Measurements from ENCODE around the gene UBE2N. TPM values are rescaled to one million over a fixed set of nuclear protein-coding genes. Genes with fewer than 3 reads are reported as not detected.
A peak's percentile ranks its signal among the peaks of the same experiment; 100 is the strongest.
"Not testable (repeated sequence)": the region's sequence is repeated elsewhere in the genome, so short reads cannot be mapped to it uniquely, and the experiment has no call there.

The UBE2N gene
- total RNA-seq, 1 experiment from 2014 or later: 124 TPM

DNA sequence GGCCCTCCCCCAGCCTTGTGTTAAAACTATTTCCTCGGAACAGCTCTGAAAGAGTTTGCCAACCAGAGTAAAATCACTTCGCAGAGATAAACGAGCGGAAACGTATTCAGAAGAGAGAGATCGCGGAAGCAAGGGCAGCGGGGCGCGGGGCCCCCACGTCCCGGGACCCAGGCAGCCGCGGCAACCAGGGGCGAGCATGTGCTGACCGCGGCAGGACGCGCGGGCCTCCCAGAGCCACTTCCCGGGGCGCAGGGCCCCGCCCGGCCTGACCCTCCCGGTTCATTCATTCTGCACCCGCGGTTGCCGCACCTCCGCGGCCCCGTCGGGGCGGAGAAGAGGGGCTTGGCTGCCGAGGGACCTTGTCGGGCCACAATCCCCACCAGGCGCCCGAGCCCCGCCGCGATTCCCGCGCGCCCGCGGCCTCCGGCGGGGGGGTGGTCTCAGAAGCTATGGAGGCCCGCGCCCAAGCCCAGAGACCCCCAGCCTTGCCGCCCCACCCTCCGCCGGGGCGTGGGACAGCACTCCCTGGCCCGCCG, 598 bp downstream of the UBE2N start:
- peak; percentile 76 for DNase-seq
- Histone ChIP-seq H3K4me1 (ENCODE audit: low read length) (peaks cover 58% of the 10 kb centered on the region), H3K9me2 (replicated peaks; ENCODE audit: insufficient read depth, low read length) (no peaks in the 10 kb centered on the region), H4K20me1 (ENCODE audit: insufficient read depth, low read depth, low read length) (peaks cover 47% of the 10 kb centered on the region), H3K9ac (ENCODE audit: low read length) (peak overlapping the region; percentile 92), H3K79me2 (ENCODE audit: low read length) (peaks cover 53% of the 10 kb centered on the region), H3K4me2 (ENCODE audit: low read depth, low read length, poor library complexity, severe bottlenecking) (peak overlapping the region; percentile 84), H3K36me3 (ENCODE audit: insufficient read depth, low read length) (no peaks in the 10 kb centered on the region), H3K27me3 (ENCODE audit: low read length) (no peaks in the 10 kb centered on the region; the same call in 1 of the 2 replicates), H3K9me3 (ENCODE audit: low read length) (no peaks in the 10 kb centered on the region), H3K27ac (ENCODE audit: low read length) (no peak overlapping the region; the same call in 1 of the 2 replicates), H3K4me3 (ENCODE audit: low read length) (peak overlapping the region; percentile 74), H2AFZ (ENCODE audit: low read length) (peak overlapping the region; percentile 78; the same call in 1 of the 2 replicates)

DNA sequence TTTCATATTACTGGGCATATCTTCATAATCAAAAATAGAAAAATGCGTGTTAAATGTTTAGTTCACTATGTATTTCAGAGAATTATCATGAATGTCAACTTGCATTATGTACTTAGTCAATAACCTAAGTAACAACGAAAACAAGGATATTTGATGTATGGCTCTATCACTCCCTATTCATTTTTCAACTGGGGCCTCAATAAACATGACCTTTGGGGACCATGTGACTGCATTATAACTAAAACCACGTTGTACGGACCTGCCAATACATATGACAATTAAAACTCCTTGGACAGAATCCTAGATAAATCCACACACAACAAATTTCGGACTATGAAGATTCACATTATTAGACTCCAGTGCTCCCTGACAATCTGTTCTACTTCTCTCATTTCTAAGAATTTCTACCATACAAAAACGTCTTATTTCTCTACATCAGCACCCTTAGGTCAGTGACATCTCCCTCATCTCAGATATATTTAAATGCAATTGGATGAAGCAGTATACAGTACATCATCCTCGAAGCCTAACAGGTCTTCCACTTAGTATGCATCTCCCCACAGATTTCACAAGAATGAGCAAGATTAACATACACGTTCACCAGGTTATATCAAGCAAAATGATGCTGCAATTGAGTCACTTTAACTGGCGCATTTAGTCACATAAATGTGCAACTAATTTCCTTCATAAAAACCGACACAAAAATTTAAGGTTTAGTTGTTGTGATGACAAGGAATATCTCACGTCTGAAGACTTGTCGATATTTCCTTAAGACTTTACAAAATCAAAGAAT, 1.5 kb downstream of the UBE2N start:
- no peak for DNase-seq
- Histone ChIP-seq H4K20me1 (ENCODE audit: insufficient read depth, low read depth, low read length) (peaks cover 56% of the 10 kb centered on the region), H3K9me2 (replicated peaks; ENCODE audit: insufficient read depth, low read length) (no peaks in the 10 kb centered on the region), H3K4me2 (ENCODE audit: low read depth, low read length, poor library complexity, severe bottlenecking) (peak overlapping the region; percentile 84), H3K9ac (ENCODE audit: low read length) (peak overlapping the region; percentile 92), H3K27me3 (ENCODE audit: low read length) (no peaks in the 10 kb centered on the region; the same call in 1 of the 2 replicates), H3K27ac (ENCODE audit: low read length) (no peak overlapping the region), H3K4me1 (ENCODE audit: low read length) (peaks cover 67% of the 10 kb centered on the region), H3K79me2 (ENCODE audit: low read length) (peaks cover 62% of the 10 kb centered on the region), H3K4me3 (ENCODE audit: low read length) (peak overlapping the region; percentile 74), H3K36me3 (ENCODE audit: insufficient read depth, low read length) (no peaks in the 10 kb centered on the region), H3K9me3 (ENCODE audit: low read length) (no peaks in the 10 kb centered on the region), H2AFZ (ENCODE audit: low read length) (no peak overlapping the region)

DNA sequence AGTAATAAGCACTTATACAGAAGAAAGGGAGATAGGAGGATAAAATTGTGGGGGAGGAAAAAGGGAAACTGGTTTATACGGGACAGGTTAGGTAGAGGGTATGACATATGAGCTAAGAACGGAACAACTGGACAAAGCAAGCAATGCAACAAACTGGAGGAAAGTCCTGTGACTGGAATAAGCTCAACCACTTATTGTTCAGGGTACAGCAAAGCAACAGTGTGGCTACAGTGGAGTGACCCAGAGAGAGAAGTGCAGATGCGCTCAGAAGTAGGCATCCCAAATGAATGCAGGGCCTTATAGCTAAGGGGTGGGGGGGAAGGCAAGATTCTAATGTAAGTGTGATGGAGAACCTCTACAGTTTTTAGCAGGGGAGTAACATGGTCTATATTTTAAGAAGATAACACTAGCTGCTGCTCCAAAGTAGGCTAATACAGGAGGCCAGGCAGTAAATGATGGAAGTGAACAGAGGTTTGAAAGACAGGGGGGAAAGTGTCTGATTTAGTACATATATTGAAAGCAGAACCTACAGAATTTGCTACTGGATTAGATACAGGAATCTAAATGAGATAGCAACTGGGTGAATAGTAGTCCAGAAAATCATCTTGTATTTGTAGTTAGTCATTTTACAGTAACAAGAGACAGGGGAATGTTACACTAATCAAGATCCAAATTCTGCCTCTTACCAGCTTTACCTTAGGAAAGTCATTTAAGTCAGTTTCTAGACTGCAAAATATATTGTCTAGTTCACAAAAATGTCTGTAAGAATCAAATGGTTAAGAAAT, 3.3 kb downstream of the UBE2N start:
- Histone ChIP-seq H3K9me2 (replicated peaks; ENCODE audit: insufficient read depth, low read length) (no peaks in the 10 kb centered on the region), H2AFZ (ENCODE audit: low read length) (no peak overlapping the region), H3K36me3 (ENCODE audit: insufficient read depth, low read length) (no peaks in the 10 kb centered on the region), H3K4me2 (ENCODE audit: low read depth, low read length, poor library complexity, severe bottlenecking) (peak overlapping the region; percentile 48), H3K27ac (ENCODE audit: low read length) (no peak overlapping the region), H3K79me2 (ENCODE audit: low read length) (peaks cover 79% of the 10 kb centered on the region), H3K9me3 (ENCODE audit: low read length) (no peaks in the 10 kb centered on the region), H3K4me3 (ENCODE audit: low read length) (no peak overlapping the region), H3K4me1 (ENCODE audit: low read length) (peaks cover 78% of the 10 kb centered on the region), H4K20me1 (ENCODE audit: insufficient read depth, low read depth, low read length) (peaks cover 73% of the 10 kb centered on the region), H3K27me3 (ENCODE audit: low read length) (no peaks in the 10 kb centered on the region; the same call in 1 of the 2 replicates), H3K9ac (ENCODE audit: low read length) (no peak overlapping the region)
- no peak for DNase-seq

DNA sequence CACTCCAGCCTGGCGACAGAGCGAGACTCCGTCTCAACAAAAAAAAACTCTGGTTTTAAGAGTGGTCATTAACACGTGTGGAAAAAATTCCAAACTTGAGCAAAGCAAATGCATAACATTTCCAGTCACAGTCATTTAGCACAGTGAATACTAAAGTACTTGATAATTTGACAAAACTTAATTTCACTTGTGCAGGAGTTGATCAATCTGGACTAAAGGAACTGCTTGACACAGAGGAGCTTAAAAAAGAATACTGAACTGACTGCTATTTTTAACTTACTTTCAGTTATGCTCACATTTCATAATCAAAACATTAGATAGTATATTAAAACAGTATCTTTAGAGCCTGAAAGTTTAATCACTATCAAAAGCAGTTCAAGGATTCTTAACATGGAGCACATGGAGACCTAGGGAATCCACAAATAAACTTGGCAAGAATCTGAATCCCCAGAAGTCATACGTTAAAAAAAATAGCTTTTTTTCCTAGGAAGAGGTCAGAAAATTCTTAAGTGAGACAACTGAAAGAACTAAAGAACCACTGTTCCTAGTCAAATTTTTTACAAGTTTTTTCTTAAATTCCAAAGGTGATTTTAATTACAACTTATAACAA, 7.4 kb downstream of the UBE2N start:
- Histone ChIP-seq H3K9me2 (replicated peaks; ENCODE audit: insufficient read depth, low read length) (no peaks in the 10 kb centered on the region), H3K36me3 (ENCODE audit: insufficient read depth, low read length) (no peaks in the 10 kb centered on the region), H3K9me3 (ENCODE audit: low read length) (no peaks in the 10 kb centered on the region), H3K27me3 (ENCODE audit: low read length) (no peaks in the 10 kb centered on the region), H3K4me3 (ENCODE audit: low read length) (no peak overlapping the region), H3K79me2 (ENCODE audit: low read length) (peaks cover 91% of the 10 kb centered on the region), H2AFZ (ENCODE audit: low read length) (no peak overlapping the region), H3K4me2 (ENCODE audit: low read depth, low read length, poor library complexity, severe bottlenecking) (no peak overlapping the region), H3K27ac (ENCODE audit: low read length) (no peak overlapping the region), H4K20me1 (ENCODE audit: insufficient read depth, low read depth, low read length) (peaks cover 88% of the 10 kb centered on the region), H3K4me1 (ENCODE audit: low read length) (peaks cover 52% of the 10 kb centered on the region), H3K9ac (ENCODE audit: low read length) (no peak overlapping the region)
- DNase-seq: no peak

DNA sequence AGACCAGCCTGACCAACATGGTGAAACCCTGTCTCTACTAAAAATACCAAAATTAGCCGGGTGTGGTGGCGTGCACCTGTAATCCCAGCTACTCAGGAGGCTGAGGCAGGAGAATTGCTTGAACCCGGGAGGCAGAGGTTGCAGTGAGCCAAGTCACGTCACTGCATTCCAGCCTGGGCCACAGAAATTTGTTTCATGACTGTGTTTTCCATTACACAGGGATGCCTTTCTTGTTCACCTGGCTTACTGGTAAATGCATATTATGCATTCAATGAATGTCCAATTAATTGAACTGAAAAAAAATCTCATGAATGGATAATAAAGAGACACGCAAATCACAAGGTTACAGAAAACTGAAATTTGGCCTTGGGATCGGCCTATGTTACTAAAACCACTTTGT, 9.7 kb downstream of the UBE2N start:
- peaks cover 89% of the 10 kb centered on the region for H3K79me2 ChIP-seq (ENCODE audit: low read length)
- not testable (repeated sequence) for DNase-seq; H3K27ac ChIP-seq (ENCODE audit: low read length); H3K4me3 ChIP-seq (ENCODE audit: low read length); H3K9ac ChIP-seq (ENCODE audit: low read length); H2AFZ ChIP-seq (ENCODE audit: low read length); H3K4me2 ChIP-seq (ENCODE audit: low read depth, low read length, poor library complexity, severe bottlenecking); H3K27me3 ChIP-seq (ENCODE audit: low read length); H3K36me3 ChIP-seq (ENCODE audit: insufficient read depth, low read length); H3K9me2 ChIP-seq (replicated peaks; ENCODE audit: insufficient read depth, low read length); H3K9me3 ChIP-seq (ENCODE audit: low read length)
- H3K4me1 ChIP-seq (ENCODE audit: low read length): peaks cover 28% of the 10 kb centered on the region
- peaks cover 88% of the 10 kb centered on the region for H4K20me1 ChIP-seq (ENCODE audit: insufficient read depth, low read depth, low read length)

DNA sequence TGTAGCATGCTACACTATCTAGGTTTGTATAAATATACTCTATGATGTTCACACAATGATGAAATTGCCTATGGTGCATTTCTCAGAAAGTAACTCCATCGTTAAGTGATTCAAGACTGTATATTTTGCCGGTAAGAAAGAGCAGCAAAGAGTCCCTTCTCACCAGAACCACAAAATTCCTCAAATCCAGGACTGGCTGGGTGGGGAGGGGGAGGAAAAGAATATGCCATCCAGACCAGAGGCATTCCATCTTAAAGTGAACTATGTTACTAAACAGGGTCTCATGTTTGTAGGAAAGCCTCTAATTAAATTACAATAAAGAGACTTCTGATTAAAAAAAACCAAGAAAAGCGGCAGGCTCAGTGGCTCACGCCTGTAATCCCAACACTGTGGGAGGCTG, 11.5 kb downstream of the UBE2N start:
- H2AFZ ChIP-seq (ENCODE audit: low read length): no peak overlapping the region
- no peak overlapping the region for H3K27ac ChIP-seq (ENCODE audit: low read length)
- DNase-seq: no peak
- peaks cover 26% of the 10 kb centered on the region for H3K4me1 ChIP-seq (ENCODE audit: low read length)
- H3K9me2 ChIP-seq (replicated peaks; ENCODE audit: insufficient read depth, low read length): no peaks in the 10 kb centered on the region
- H3K9me3 ChIP-seq (ENCODE audit: low read length): no peaks in the 10 kb centered on the region
- no peaks in the 10 kb centered on the region for H3K36me3 ChIP-seq (ENCODE audit: insufficient read depth, low read length)
- H3K4me3 ChIP-seq (ENCODE audit: low read length): no peak overlapping the region
- H4K20me1 ChIP-seq (ENCODE audit: insufficient read depth, low read depth, low read length): peaks cover 88% of the 10 kb centered on the region
- no peak overlapping the region for H3K4me2 ChIP-seq (ENCODE audit: low read depth, low read length, poor library complexity, severe bottlenecking)
- H3K79me2 ChIP-seq (ENCODE audit: low read length): peaks cover 89% of the 10 kb centered on the region
- no peaks in the 10 kb centered on the region for H3K27me3 ChIP-seq (ENCODE audit: low read length)
- no peak overlapping the region for H3K9ac ChIP-seq (ENCODE audit: low read length)

DNA sequence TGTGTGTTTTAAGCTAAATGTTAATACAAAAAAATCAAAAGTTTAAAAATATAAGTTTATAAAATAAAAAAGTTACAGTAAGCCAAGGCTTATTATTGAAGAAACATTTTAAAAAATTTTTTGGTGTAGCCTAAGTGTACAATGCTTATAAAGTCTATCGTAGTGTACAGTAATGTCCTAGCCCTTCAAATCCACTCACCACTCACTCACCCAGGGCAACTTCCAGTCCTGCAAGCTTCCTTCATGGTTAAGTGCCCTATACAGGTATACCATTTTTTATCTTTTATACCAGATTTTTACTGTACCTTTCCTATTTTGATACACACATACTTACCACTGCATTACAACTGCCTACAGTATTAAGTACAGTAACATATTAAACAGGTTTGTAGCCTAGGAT, 11.9 kb downstream of the UBE2N start:
- Histone ChIP-seq H3K27me3 (ENCODE audit: low read length) (no peaks in the 10 kb centered on the region), H2AFZ (ENCODE audit: low read length) (no peak overlapping the region), H3K9ac (ENCODE audit: low read length) (no peak overlapping the region), H3K9me3 (ENCODE audit: low read length) (no peaks in the 10 kb centered on the region), H3K79me2 (ENCODE audit: low read length) (peaks cover 89% of the 10 kb centered on the region), H3K4me2 (ENCODE audit: low read depth, low read length, poor library complexity, severe bottlenecking) (no peak overlapping the region), H3K27ac (ENCODE audit: low read length) (no peak overlapping the region), H4K20me1 (ENCODE audit: insufficient read depth, low read depth, low read length) (peaks cover 88% of the 10 kb centered on the region), H3K4me1 (ENCODE audit: low read length) (peaks cover 23% of the 10 kb centered on the region), H3K36me3 (ENCODE audit: insufficient read depth, low read length) (no peaks in the 10 kb centered on the region), H3K4me3 (ENCODE audit: low read length) (no peak overlapping the region), H3K9me2 (replicated peaks; ENCODE audit: insufficient read depth, low read length) (no peaks in the 10 kb centered on the region)
- DNase-seq: no peak

DNA sequence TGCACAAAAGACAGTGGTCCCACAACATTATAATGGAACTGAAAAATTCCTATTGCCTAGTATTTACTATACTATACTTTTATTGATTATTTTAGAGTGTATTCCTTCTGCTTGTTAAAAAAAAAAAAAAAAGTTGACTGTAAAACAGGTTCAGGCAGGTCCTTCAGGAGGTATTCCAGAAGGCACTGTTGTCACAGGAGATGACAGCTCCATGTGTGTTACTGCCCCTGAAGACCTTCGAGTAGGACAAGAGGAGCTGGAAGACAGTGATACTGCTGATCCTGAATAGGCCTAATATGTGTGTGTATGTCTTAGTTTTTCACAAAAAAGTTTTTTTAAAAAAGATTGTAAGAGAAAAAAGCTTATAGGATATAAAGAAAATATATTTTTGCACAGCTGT, 12.3 kb downstream of the UBE2N start:
- H3K9me3 ChIP-seq (ENCODE audit: low read length): no peaks in the 10 kb centered on the region
- no peak overlapping the region for H3K9ac ChIP-seq (ENCODE audit: low read length)
- H3K9me2 ChIP-seq (replicated peaks; ENCODE audit: insufficient read depth, low read length): no peaks in the 10 kb centered on the region
- H3K27me3 ChIP-seq (ENCODE audit: low read length): no peaks in the 10 kb centered on the region
- H3K4me3 ChIP-seq (ENCODE audit: low read length): no peak overlapping the region
- peaks cover 22% of the 10 kb centered on the region for H3K4me1 ChIP-seq (ENCODE audit: low read length)
- peaks cover 89% of the 10 kb centered on the region for H4K20me1 ChIP-seq (ENCODE audit: insufficient read depth, low read depth, low read length)
- H3K27ac ChIP-seq (ENCODE audit: low read length): no peak overlapping the region
- H3K79me2 ChIP-seq (ENCODE audit: low read length): peaks cover 90% of the 10 kb centered on the region
- H3K36me3 ChIP-seq (ENCODE audit: insufficient read depth, low read length): no peaks in the 10 kb centered on the region
- H3K4me2 ChIP-seq (ENCODE audit: low read depth, low read length, poor library complexity, severe bottlenecking): no peak overlapping the region
- no peak overlapping the region for H2AFZ ChIP-seq (ENCODE audit: low read length)
- DNase-seq: no peak
